Measurements from ENCODE around the gene NSFL1C. TPM values are rescaled to one million over a fixed set of nuclear protein-coding genes. Genes with fewer than 3 reads are reported as not detected.

NSFL1C gene
- total and polyA plus RNA-seq, 2 experiments from 2014 or later, result 48.9 to 92.2 TPM

DNA sequence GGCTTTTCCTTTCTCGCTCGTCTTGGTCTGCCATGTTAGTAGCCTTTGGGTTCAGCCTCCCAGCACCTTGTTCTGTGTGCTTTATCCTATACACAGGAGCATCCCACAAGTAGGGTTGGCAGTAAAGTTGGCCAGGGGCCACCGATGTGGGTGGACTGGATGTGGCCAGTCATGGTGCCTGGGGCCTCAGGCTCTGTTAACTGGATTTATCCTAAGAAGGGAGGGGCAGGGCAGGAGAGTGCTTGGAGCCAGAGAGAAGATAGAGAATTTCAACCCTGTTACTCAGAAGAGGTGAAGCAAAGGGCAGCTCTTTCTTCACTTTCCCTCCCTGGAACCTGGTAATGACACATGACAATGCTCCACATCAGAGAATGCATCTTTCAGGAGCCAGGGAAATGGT lies 38.7 kb upstream of the NSFL1C start:
- Histone ChIP-seq H4K20me1 (replicated peaks; ENCODE audit: insufficient read depth) (no peaks in the 10 kb centered on the region), H3K27ac (ENCODE audit: low read depth) (no peak overlapping the region), H3K4me2 (no peak overlapping the region), H3F3A (replicated peaks; ENCODE audit: low read depth) (no peaks in the 10 kb centered on the region), H3K4me1 (ENCODE audit: insufficient read depth) (no peaks in the 10 kb centered on the region), H3K79me2 (replicated peaks; ENCODE audit: insufficient read depth) (no peaks in the 10 kb centered on the region), H2AFZ (no peak overlapping the region), H3K4me3 (no peak overlapping the region), H3K9me2 (ENCODE audit: insufficient read depth) (no peaks in the 10 kb centered on the region), H3K27me3 (ENCODE audit: insufficient read depth) (no peaks in the 10 kb centered on the region), H3K36me3 (ENCODE audit: insufficient read depth) (no peaks in the 10 kb centered on the region)
- Mint-ChIP-seq H3K27ac (no peak overlapping the region), H3K27me3 (ENCODE audit: insufficient read depth, low read depth, poor library complexity) (peaks cover 3% of the 10 kb centered on the region), H3K36me3 (ENCODE audit: low read depth) (peaks cover 6% of the 10 kb centered on the region), H3K9me3 (peaks cover 13% of the 10 kb centered on the region), H3K4me1 (peaks cover 6% of the 10 kb centered on the region), H3K4me3 (no peak overlapping the region)
- DNase-seq (ENCODE audit: low spot score), result no peak
- no peak for ATAC-seq
- TF ChIP-seq ETS1 (IDR thresholded peaks at IDR 0.05) (no peak), CREB1 (CRISPR knock-in tag; IDR thresholded peaks at IDR 0.05; ENCODE audit: low read depth) (no peak), EZH2 (IDR thresholded peaks at IDR 0.05; ENCODE audit: low read depth, unreplicated experiment) (no peak), JUNB (IDR thresholded peaks at IDR 0.05; ENCODE audit: unreplicated experiment) (no peak), NANOG (IDR thresholded peaks at IDR 0.05; ENCODE audit: borderline replicate concordance) (no peak), ZNF331 (CRISPR knock-in tag; IDR thresholded peaks at IDR 0.05; ENCODE audit: low read depth) (no peak), REST (IDR thresholded peaks at IDR 0.05; ENCODE audit: unreplicated experiment) (no peak), EZH2phosphoT487 (IDR thresholded peaks at IDR 0.05; ENCODE audit: unreplicated experiment) (no peak), STAT1 (IDR thresholded peaks at IDR 0.05; ENCODE audit: unreplicated experiment) (no peak), POLR2AphosphoS5 (IDR thresholded peaks at IDR 0.05; ENCODE audit: low read depth) (no peak), ZNF114 (CRISPR knock-in tag; IDR thresholded peaks at IDR 0.05) (no peak)
- TF ChIP-seq, protein P1, sequence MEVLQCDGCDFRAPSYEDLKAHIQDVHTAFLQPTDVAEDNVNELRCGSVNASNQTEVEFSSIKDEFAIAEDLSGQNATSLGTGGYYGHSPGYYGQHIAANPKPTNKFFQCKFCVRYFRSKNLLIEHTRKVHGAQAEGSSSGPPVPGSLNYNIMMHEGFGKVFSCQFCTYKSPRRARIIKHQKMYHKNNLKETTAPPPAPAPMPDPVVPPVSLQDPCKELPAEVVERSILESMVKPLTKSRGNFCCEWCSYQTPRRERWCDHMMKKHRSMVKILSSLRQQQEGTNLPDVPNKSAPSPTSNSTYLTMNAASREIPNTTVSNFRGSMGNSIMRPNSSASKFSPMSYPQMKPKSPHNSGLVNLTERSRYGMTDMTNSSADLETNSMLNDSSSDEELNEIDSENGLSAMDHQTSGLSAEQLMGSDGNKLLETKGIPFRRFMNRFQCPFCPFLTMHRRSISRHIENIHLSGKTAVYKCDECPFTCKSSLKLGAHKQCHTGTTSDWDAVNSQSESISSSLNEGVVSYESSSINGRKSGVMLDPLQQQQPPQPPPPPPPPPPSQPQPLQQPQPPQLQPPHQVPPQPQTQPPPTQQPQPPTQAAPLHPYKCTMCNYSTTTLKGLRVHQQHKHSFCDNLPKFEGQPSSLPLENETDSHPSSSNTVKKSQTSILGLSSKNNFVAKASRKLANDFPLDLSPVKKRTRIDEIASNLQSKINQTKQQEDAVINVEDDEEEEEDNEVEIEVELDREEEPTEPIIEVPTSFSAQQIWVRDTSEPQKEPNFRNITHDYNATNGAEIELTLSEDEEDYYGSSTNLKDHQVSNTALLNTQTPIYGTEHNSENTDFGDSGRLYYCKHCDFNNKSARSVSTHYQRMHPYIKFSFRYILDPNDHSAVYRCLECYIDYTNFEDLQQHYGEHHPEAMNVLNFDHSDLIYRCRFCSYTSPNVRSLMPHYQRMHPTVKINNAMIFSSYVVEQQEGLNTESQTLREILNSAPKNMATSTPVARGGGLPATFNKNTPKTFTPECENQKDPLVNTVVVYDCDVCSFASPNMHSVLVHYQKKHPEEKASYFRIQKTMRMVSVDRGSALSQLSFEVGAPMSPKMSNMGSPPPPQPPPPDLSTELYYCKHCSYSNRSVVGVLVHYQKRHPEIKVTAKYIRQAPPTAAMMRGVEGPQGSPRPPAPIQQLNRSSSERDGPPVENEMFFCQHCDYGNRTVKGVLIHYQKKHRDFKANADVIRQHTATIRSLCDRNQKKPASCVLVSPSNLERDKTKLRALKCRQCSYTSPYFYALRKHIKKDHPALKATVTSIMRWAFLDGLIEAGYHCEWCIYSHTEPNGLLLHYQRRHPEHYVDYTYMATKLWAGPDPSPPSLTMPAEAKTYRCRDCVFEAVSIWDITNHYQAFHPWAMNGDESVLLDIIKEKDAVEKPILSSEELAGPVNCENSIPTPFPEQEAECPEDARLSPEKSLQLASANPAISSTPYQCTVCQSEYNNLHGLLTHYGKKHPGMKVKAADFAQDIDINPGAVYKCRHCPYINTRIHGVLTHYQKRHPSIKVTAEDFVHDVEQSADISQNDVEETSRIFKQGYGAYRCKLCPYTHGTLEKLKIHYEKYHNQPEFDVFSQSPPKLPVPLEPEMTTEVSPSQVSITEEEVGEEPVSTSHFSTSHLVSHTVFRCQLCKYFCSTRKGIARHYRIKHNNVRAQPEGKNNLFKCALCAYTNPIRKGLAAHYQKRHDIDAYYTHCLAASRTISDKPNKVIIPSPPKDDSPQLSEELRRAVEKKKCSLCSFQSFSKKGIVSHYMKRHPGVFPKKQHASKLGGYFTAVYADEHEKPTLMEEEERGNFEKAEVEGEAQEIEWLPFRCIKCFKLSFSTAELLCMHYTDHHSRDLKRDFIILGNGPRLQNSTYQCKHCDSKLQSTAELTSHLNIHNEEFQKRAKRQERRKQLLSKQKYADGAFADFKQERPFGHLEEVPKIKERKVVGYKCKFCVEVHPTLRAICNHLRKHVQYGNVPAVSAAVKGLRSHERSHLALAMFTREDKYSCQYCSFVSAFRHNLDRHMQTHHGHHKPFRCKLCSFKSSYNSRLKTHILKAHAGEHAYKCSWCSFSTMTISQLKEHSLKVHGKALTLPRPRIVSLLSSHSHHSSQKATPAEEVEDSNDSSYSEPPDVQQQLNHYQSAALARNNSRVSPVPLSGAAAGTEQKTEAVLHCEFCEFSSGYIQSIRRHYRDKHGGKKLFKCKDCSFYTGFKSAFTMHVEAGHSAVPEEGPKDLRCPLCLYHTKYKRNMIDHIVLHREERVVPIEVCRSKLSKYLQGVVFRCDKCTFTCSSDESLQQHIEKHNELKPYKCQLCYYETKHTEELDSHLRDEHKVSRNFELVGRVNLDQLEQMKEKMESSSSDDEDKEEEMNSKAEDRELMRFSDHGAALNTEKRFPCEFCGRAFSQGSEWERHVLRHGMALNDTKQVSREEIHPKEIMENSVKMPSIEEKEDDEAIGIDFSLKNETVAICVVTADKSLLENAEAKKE (CRISPR knock-in tag; IDR thresholded peaks at IDR 0.05), result no peak
- TF ChIP-seq, protein P2, sequence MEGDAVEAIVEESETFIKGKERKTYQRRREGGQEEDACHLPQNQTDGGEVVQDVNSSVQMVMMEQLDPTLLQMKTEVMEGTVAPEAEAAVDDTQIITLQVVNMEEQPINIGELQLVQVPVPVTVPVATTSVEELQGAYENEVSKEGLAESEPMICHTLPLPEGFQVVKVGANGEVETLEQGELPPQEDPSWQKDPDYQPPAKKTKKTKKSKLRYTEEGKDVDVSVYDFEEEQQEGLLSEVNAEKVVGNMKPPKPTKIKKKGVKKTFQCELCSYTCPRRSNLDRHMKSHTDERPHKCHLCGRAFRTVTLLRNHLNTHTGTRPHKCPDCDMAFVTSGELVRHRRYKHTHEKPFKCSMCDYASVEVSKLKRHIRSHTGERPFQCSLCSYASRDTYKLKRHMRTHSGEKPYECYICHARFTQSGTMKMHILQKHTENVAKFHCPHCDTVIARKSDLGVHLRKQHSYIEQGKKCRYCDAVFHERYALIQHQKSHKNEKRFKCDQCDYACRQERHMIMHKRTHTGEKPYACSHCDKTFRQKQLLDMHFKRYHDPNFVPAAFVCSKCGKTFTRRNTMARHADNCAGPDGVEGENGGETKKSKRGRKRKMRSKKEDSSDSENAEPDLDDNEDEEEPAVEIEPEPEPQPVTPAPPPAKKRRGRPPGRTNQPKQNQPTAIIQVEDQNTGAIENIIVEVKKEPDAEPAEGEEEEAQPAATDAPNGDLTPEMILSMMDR (conservative IDR thresholded peaks at IDR 0.05; ENCODE audit: low read depth in 2 of 2), result no peak
